Fibroblast of mammary gland (primary cell): ENCODE results near the gene ROBO2.

Source experiments
- DNase-seq: peaks from one replicate; pipeline ENCODE4 v3.0.0-alpha.2; 2010; ENCODE audit warnings: low read depth
- H3K4me3 ChIP-seq: 2 replicates; pipeline ENCODE4 v1.5.1; 2011; ENCODE audit warnings: low read depth, mild to moderate bottlenecking, low read length, moderate library complexity; ENCODE audit not compliant: control insufficient read depth
- TF ChIP-seq, protein P1 (sequence below): conservative IDR thresholded peaks from 2 replicates; pipeline ENCODE4 v1.5.1; 2011; ENCODE audit warnings: low read depth, low read length, inconsistent platforms; ENCODE audit not compliant: control insufficient read depth, insufficient read depth

The ROBO2 gene

GRCh38 chr3:77204788-77205187 lies 164.9 kb downstream of the ROBO2 start:
- no peak overlapping the region for H3K4me3 ChIP-seq
- TF ChIP-seq, protein P1, sequence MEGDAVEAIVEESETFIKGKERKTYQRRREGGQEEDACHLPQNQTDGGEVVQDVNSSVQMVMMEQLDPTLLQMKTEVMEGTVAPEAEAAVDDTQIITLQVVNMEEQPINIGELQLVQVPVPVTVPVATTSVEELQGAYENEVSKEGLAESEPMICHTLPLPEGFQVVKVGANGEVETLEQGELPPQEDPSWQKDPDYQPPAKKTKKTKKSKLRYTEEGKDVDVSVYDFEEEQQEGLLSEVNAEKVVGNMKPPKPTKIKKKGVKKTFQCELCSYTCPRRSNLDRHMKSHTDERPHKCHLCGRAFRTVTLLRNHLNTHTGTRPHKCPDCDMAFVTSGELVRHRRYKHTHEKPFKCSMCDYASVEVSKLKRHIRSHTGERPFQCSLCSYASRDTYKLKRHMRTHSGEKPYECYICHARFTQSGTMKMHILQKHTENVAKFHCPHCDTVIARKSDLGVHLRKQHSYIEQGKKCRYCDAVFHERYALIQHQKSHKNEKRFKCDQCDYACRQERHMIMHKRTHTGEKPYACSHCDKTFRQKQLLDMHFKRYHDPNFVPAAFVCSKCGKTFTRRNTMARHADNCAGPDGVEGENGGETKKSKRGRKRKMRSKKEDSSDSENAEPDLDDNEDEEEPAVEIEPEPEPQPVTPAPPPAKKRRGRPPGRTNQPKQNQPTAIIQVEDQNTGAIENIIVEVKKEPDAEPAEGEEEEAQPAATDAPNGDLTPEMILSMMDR = no peak
- no peak for DNase-seq

DNA sequence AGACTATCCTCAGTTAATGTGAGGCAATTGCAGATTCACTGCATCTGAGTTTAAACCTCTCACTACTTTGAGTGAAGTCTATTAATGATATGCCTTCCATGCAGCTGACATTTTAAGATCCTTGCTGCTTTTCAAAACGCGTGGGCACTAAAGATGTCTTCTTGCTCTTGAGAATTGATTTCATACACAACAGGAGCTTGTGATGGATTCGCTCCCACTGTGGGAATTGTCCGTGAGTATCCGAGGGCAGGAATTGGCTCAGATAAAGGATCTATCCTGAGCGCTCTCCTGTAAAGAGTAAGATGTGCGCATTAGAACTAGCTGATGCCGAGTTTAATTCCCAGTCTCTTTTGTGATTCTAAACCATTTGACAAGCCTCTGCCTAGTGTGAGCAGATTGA lies 167.9 kb downstream of the ROBO2 start:
- TF ChIP-seq, protein P1 = no peak
- H3K4me3 ChIP-seq = no peak overlapping the region
- no peak for DNase-seq

DNA sequence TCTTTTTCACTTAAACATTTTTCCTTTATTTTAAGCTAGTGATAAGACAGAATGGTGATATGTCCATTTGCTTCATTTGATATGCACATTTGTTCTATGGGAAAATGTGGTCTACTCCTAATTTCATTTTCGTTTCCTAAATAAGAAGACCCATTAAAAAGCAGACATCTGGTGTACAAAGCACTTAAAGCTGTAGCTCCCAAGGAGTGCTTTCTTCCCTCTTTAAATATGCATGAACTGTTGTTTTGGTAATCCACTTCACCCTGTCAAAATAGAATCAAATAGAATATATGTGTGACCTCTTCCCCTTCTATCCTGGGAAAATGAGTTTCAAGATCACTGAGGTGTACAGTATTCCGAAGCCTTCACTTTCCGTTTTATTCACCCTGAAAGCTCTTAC lies 182.8 kb downstream of the ROBO2 start:
- TF ChIP-seq, protein P1 = no peak
- no peak for DNase-seq
- no peak overlapping the region for H3K4me3 ChIP-seq

GRCh38 chr3:77227567-77227966 lies 187.7 kb downstream of the ROBO2 start:
- TF ChIP-seq, protein P1 = no peak

DNA sequence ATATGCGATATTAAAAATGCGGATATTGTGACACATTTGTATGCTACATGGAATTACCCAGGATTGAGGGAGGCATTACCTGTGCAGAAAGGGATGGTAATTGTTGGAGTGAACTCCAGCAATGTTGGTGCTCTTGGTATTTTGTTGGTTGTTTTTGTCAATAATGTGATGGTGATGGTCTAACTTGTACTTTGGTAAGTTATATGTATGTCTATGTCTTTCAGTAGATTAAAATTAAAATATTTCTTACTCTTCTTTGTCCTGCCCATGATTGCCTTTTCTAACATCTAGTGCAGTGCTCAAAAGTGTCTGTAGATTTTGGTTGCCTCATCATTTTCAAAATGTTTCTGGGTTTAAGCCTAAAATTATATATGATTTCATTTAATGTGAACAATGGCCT lies 192.7 kb downstream of the ROBO2 start:
- H3K4me3 ChIP-seq = no peak overlapping the region
- no peak for DNase-seq
- TF ChIP-seq, protein P1 = no peak

More at GRCh38 chr3:77227567-77227966, 187.7 kb downstream of the ROBO2 start:
- no peak overlapping the region for H3K4me3 ChIP-seq
- DNase-seq = no peak

DNA sequence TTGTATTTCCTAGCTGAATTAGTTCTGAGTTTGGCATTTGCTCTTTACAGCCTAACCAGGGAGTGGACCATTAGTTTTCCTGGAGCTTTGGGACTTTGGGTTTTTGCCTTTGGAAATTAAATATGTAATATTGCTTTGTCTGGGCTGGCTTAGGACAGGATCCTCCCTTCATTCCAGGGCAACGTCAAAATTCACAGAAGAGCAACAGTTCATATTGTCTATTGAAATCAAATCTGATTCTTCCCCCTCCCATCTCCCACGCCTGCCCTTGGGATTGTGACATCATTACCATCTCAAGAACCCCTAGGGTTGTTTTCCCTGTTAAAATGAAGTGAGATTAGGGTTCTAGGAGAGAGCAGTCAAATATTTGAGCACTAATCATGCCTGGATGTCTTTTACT lies 194.1 kb downstream of the ROBO2 start:
- DNase-seq = no peak
- H3K4me3 ChIP-seq = no peak overlapping the region
- TF ChIP-seq, protein P1 = no peak

- H3K4me3 ChIP-seq = no peak overlapping the region
- no peak for DNase-seq
These were observed 196.2 kb downstream of the ROBO2 start for GRCh38 chr3:77236118-77236517.

More at GRCh38 chr3:77236118-77236517, 196.2 kb downstream of the ROBO2 start:
- TF ChIP-seq, protein P1 = no peak
